Activated CD4-positive, alpha-beta memory T cell treated with anti-CD3 and anti-CD28 coated beads for 36 hours (primary cell): Measurements from ENCODE around the gene SLC35G3. TPM values are rescaled to one million over a fixed set of nuclear protein-coding genes. Genes with fewer than 3 reads are reported as not detected.
A peak's percentile ranks its signal among the peaks of the same experiment; 100 is the strongest.
"Not testable (repeated sequence)": the region's sequence is repeated elsewhere in the genome, so short reads cannot be mapped to it uniquely, and the experiment has no call there.

Experiments used
- CTCF ChIA-PET: fragments of 350-600 bp; sonication (Branson Sonifier 250); formaldehyde crosslinking; loops from one replicate; lab custom pipeline; 2021; ENCODE audit warnings: antibody characterized with exemption, inconsistent platforms; lab: Charles Lee
- POLR2A ChIA-PET: fragments of 350-600 bp; sonication (Branson Sonifier 250); formaldehyde crosslinking; loops from one replicate; lab custom pipeline; 2021; ENCODE audit warnings: antibody characterized with exemption; lab: Charles Lee
- DNase-seq: peaks from one replicate; pipeline ENCODE4 v3.0.0-alpha.2; 2020
- H3K27ac Mint-ChIP-seq: one replicate; pipeline ENCODE4 v1.8.0; 2021; ENCODE audit warnings: mixed read lengths
- H3K27me3 Mint-ChIP-seq: one replicate; pipeline ENCODE4 v1.8.0; 2021; ENCODE audit warnings: mixed read lengths
- H3K36me3 Mint-ChIP-seq: one replicate; pipeline ENCODE4 v1.8.0; 2021; ENCODE audit warnings: mixed read lengths
- H3K4me1 Mint-ChIP-seq: one replicate; pipeline ENCODE4 v1.8.0; 2021; ENCODE audit warnings: low read depth, mixed read lengths
- H3K4me3 Mint-ChIP-seq: one replicate; pipeline ENCODE4 v1.8.0; 2021; ENCODE audit warnings: mild to moderate bottlenecking, mixed read lengths
- H3K9me3 Mint-ChIP-seq: one replicate; pipeline ENCODE4 v1.8.0; 2021; ENCODE audit warnings: mixed read lengths
- intact Hi-C: fragments of 100-400 bp; cut with micrococcal nuclease; formaldehyde crosslinking; loops from one replicate; pipeline ENCODE4 v1.15.1; 2023
- total RNA-seq, 2 experiments: library from RNA; stranded (reverse); gene quantifications; one replicate each; pipeline ENCODE4 v1.2.3, GENCODE V29; 2021

Gene SLC35G3
- total RNA-seq, 2 experiments from 2014 or later: not detected

GRCh38 chr17:35179379-35179778, 14.8 kb downstream of the SLC35G3 start:
- CTCF ChIA-PET, H3K27me3 Mint-ChIP-seq, POLR2A ChIA-PET, intact Hi-C loops, H3K4me3 Mint-ChIP-seq, H3K9me3 Mint-ChIP-seq, H3K36me3 Mint-ChIP-seq, DNase-seq: not testable (repeated sequence)
- Mint-ChIP-seq H3K4me1 (peaks cover 47% of the 10 kb centered on the region), H3K27ac (peak overlapping the region; percentile 15)

- peaks cover 41% of the 10 kb centered on the region for H3K4me1 Mint-ChIP-seq
- H3K27me3 Mint-ChIP-seq: no peaks in the 10 kb centered on the region
- H3K27ac Mint-ChIP-seq: no peak overlapping the region
- ChIA-PET CTCF (interaction anchor here (1.5 kb wide), 1 partner anchor 135 kb away, joined by 4 read pairs; no protein-coding TSS in a partner anchor), POLR2A (no interaction called here)
- H3K4me3 Mint-ChIP-seq: no peak overlapping the region
- peaks cover 2% of the 10 kb centered on the region for H3K36me3 Mint-ChIP-seq
- intact Hi-C loops: loop anchor here (2.0 kb wide), 1 partner anchor 36 kb away; no protein-coding TSS in a partner anchor
- DNase-seq: no peak
- H3K9me3 Mint-ChIP-seq: peaks cover 3% of the 10 kb centered on the region
These were observed 17.3 kb downstream of the SLC35G3 start for GRCh38 chr17:35176897-35177296.

GRCh38 chr17:35175638-35176415, 18.4 kb downstream of the SLC35G3 start:
- CTCF ChIA-PET: interaction anchor here (0.7 to 1.5 kb wide), 2 partner anchors 10 to 136 kb away, joined by 3 to 4 read pairs; no protein-coding TSS in a partner anchor
- intact Hi-C loops: loop anchor here (2.0 kb wide), 1 partner anchor 37 kb away; no protein-coding TSS in a partner anchor
- POLR2A ChIA-PET: no interaction called here
- Mint-ChIP-seq H3K4me1 (peaks cover 45% of the 10 kb centered on the region), H3K27me3 (no peaks in the 10 kb centered on the region), H3K4me3 (no peak overlapping the region), H3K9me3 (peaks cover 3% of the 10 kb centered on the region), H3K36me3 (peaks cover 2% of the 10 kb centered on the region), H3K27ac (no peak overlapping the region)
- no peak for DNase-seq

GRCh38 chr17:35174835-35175334, 19.3 kb downstream of the SLC35G3 start:
- Mint-ChIP-seq H3K27ac (no peak overlapping the region), H3K4me1 (peaks cover 45% of the 10 kb centered on the region), H3K27me3 (no peaks in the 10 kb centered on the region), H3K4me3 (no peak overlapping the region), H3K9me3 (peaks cover 3% of the 10 kb centered on the region), H3K36me3 (peaks cover 2% of the 10 kb centered on the region)
- intact Hi-C loops: loop anchor here (5.0 kb wide), 1 partner anchor 137 kb away; no protein-coding TSS in a partner anchor
- ChIA-PET POLR2A (no interaction called here), CTCF (interaction anchor here (0.6 to 0.7 kb wide), 2 partner anchors 9 to 55 kb away, joined by 3 read pairs; no protein-coding TSS in a partner anchor)
- DNase-seq: no peak

GRCh38 chr17:35172321-35172720, 21.9 kb downstream of the SLC35G3 start:
- H3K36me3 Mint-ChIP-seq, H3K27ac Mint-ChIP-seq, H3K9me3 Mint-ChIP-seq, H3K4me3 Mint-ChIP-seq, CTCF ChIA-PET, H3K27me3 Mint-ChIP-seq, POLR2A ChIA-PET: not testable (repeated sequence)
- H3K4me1 Mint-ChIP-seq: peaks cover 39% of the 10 kb centered on the region
- peak; percentile 8 for DNase-seq
- intact Hi-C loops: loop anchor here (5.0 kb wide), 1 partner anchor 140 kb away; no protein-coding TSS in a partner anchor

GRCh38 chr17:35171834-35172233, 22.4 kb downstream of the SLC35G3 start:
- Mint-ChIP-seq H3K9me3 (no peaks in the 10 kb centered on the region), H3K4me1 (peaks cover 34% of the 10 kb centered on the region), H3K27ac (no peak overlapping the region), H3K27me3 (no peaks in the 10 kb centered on the region), H3K36me3 (no peaks in the 10 kb centered on the region), H3K4me3 (no peak overlapping the region)
- intact Hi-C loops: loop anchor here (1.0 to 5.0 kb wide), 3 partner anchors 70 to 361 kb away; no protein-coding TSS in a partner anchor
- ChIA-PET CTCF (interaction anchor here (1.0 to 1.5 kb wide), 2 partner anchors 71 to 368 kb away, joined by 3 to 4 read pairs; partner anchors contain the start of gene SLFN5), POLR2A (interaction anchor here (0.7 kb wide), 1 partner anchor 365 kb away, joined by 3 read pairs; no protein-coding TSS in a partner anchor)
- DNase-seq: no peak

- POLR2A ChIA-PET: interaction anchor here (0.5 to 1.1 kb wide), 3 partner anchors 68 to 418 kb away, joined by 3 to 4 read pairs (median 3); no protein-coding TSS in a partner anchor
- Mint-ChIP-seq H3K9me3 (no peaks in the 10 kb centered on the region), H3K27me3 (no peaks in the 10 kb centered on the region), H3K36me3 (no peaks in the 10 kb centered on the region), H3K4me1 (peaks cover 33% of the 10 kb centered on the region), H3K4me3 (no peak overlapping the region), H3K27ac (peak overlapping the region; percentile 38)
- peak; percentile 10 for DNase-seq
- CTCF ChIA-PET: interaction anchor here (0.6 to 1.5 kb wide), 11 partner anchors 10 to 576 kb away, joined by 3 to 6 read pairs (median 3); partner anchors contain the start of gene SLFN5
- intact Hi-C loops: loop anchor here (1.0 to 5.0 kb wide), 3 partner anchors 71 to 362 kb away; no protein-coding TSS in a partner anchor
These were observed 23.0 kb downstream of the SLC35G3 start for GRCh38 chr17:35170968-35171771.

GRCh38 chr17:35169835-35170363, 24.3 kb downstream of the SLC35G3 start:
- intact Hi-C loops: loop anchor here (5.0 kb wide), 1 partner anchor 142 kb away; no protein-coding TSS in a partner anchor
- DNase-seq: peak; percentile 4
- ChIA-PET POLR2A (interaction anchor here (1.1 kb wide), 1 partner anchor 69 kb away, joined by 4 read pairs; no protein-coding TSS in a partner anchor), CTCF (interaction anchor here (1.2 to 1.3 kb wide), 2 partner anchors 9 to 143 kb away, joined by 3 to 4 read pairs; no protein-coding TSS in a partner anchor)
- Mint-ChIP-seq H3K4me1 (peaks cover 30% of the 10 kb centered on the region), H3K4me3 (no peak overlapping the region), H3K9me3 (no peaks in the 10 kb centered on the region), H3K36me3 (no peaks in the 10 kb centered on the region), H3K27ac (no peak overlapping the region), H3K27me3 (no peaks in the 10 kb centered on the region)

- POLR2A ChIA-PET: no interaction called here
- Mint-ChIP-seq H3K36me3 (no peaks in the 10 kb centered on the region), H3K27ac (no peak overlapping the region), H3K4me1 (peaks cover 33% of the 10 kb centered on the region), H3K4me3 (no peak overlapping the region), H3K27me3 (no peaks in the 10 kb centered on the region), H3K9me3 (no peaks in the 10 kb centered on the region)
- CTCF ChIA-PET: interaction anchor here (2.1 kb wide), 1 partner anchor 24 kb away, joined by 6 read pairs; no protein-coding TSS in a partner anchor
- DNase-seq: no peak
- intact Hi-C loops: no loop called here
These were observed 26.5 kb downstream of the SLC35G3 start for GRCh38 chr17:35167666-35168065.

- Mint-ChIP-seq H3K4me1 (peaks cover 34% of the 10 kb centered on the region), H3K27me3 (no peaks in the 10 kb centered on the region), H3K27ac (no peak overlapping the region), H3K9me3 (no peaks in the 10 kb centered on the region), H3K4me3 (no peak overlapping the region), H3K36me3 (no peaks in the 10 kb centered on the region)
- POLR2A ChIA-PET: no interaction called here
- CTCF ChIA-PET: interaction anchor here (0.8 kb wide), 1 partner anchor 446 kb away, joined by 3 read pairs; no protein-coding TSS in a partner anchor
- DNase-seq: no peak
- intact Hi-C loops: no loop called here
These were observed 27.1 kb downstream of the SLC35G3 start for GRCh38 chr17:35167046-35167445.

- DNase-seq: no peak
- intact Hi-C loops: no loop called here
- POLR2A ChIA-PET: no interaction called here
These were observed 27.7 kb downstream of the SLC35G3 start for GRCh38 chr17:35166526-35166925.

More at GRCh38 chr17:35166526-35166925, 27.7 kb downstream of the SLC35G3 start:
- no peak overlapping the region for H3K4me3 Mint-ChIP-seq
- H3K9me3 Mint-ChIP-seq: no peaks in the 10 kb centered on the region
- CTCF ChIA-PET: interaction anchor here (0.8 kb wide), 1 partner anchor 447 kb away, joined by 3 read pairs; no protein-coding TSS in a partner anchor
- peaks cover 35% of the 10 kb centered on the region for H3K4me1 Mint-ChIP-seq
- no peak overlapping the region for H3K27ac Mint-ChIP-seq
- no peaks in the 10 kb centered on the region for H3K36me3 Mint-ChIP-seq
- no peaks in the 10 kb centered on the region for H3K27me3 Mint-ChIP-seq
